Iris pigment epithelial cell (primary cell): Measurements from ENCODE around the gene SPINK8.
"Not testable (repeated sequence)": the region's sequence is repeated elsewhere in the genome, so short reads cannot be mapped to it uniquely, and the experiment has no call there.

Source experiments
- DNase-seq: peaks from one replicate; pipeline ENCODE4 v3.0.0-alpha.2; 2011; ENCODE audit warnings: low read depth

SPINK8 gene

DNA sequence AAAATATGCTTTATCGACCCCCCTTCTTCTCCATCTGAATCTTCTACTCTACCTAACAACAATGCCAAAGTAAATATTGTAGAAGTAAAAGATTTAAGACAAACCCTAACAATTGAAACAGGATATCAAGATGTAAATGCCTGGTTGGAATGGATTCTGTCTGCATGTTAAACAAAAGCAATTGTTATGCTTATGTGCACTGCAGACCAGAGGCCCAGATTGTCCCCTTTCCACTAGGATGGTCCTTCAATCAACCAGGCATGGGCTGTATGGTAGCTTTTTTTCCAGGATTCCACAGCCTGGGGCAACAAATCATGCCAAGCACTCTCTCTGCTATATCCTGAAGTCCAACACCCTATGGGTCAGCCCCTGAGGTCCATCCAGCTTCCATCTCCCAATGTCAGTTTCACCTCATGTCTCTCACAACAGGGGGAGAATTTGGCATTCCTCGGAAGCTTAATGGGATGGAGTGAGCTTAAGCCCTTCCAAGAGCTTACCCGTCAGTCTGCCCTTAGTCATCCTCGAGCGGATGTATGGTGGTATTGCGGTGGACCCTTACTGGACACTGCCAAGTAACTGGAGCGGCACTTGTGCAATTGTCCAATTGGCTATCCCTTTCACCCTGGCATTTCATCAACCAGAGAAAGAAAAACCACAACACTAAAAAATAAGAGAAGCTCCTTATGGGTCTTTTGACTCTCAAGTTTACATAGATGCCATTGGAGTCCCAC is 56.4 kb downstream of the SPINK8 start:
- DNase-seq, result no peak

- no peak for DNase-seq
These were observed 58.0 kb downstream of the SPINK8 start for GRCh38 chr3:48275287-48276027.

GRCh38 chr3:48274452-48274851 is 59.0 kb downstream of the SPINK8 start:
- DNase-seq, result no peak

- DNase-seq, result peak; percentile 55
These were observed 59.8 kb downstream of the SPINK8 start for GRCh38 chr3:48273594-48274211.

- DNase-seq, result no peak
These were observed 61.5 kb downstream of the SPINK8 start for GRCh38 chr3:48271763-48272498.

DNA sequence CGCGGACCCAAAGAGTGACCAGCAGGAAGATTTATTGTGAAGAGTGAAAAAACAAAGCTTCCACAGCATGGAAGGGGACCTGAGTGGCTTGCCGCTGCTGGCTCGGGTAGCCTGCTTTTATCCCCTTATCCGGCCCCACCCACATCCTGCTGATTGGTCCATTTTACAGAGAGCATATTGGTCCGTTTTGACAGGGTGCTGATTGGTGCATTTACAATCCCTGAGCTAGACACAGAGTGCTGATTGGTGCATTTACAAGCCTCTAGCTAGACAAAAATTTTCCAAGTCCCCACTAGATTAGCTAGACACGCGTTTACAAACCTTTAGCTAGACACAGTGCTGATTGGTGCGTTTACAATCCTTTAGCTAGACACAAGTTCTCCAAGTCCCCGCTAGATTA is 62.2 kb downstream of the SPINK8 start:
- not testable (repeated sequence) for DNase-seq

GRCh38 chr3:48270306-48270705 is 63.2 kb downstream of the SPINK8 start:
- no peak for DNase-seq

- DNase-seq, result no peak
These were observed 63.9 kb downstream of the SPINK8 start for GRCh38 chr3:48269592-48269991.

- no peak for DNase-seq
These were observed 64.4 kb downstream of the SPINK8 start for GRCh38 chr3:48268936-48269561.

- no peak for DNase-seq
These were observed 65.0 kb downstream of the SPINK8 start for GRCh38 chr3:48268381-48268935.

- DNase-seq, result no peak
These were observed 65.7 kb downstream of the SPINK8 start for GRCh38 chr3:48267782-48268181.

DNA sequence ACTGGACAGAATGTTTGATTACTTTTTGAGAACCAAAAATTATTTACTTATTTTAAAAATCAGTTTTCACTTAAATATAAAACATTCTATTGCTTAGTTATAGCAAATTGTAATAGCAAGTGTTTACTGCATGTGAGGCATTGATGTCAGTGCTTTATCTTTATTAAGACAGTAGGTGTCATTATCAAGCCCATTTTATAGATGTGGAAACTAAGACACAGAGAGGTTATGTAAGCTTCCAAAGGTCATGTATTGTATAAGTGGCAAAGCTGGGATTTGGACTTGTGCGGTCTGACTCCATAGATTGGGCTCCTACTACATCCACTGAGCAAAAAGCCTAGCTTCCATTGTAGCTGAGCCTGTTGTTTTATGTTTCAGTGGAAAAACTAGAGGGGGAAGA is 74.9 kb downstream of the SPINK8 start:
- DNase-seq, result no peak
